Pancreas (tissue), 10 donors: ENCODE results near the gene PRDM16. TPM values are rescaled to one million over a fixed set of nuclear protein-coding genes. Genes with fewer than 3 reads are reported as not detected.

Experiments used
- ATAC-seq, 4 donors: fragments of 200-7000 bp; cut with Tn5 transposase; one replicate each; pipeline versions ENCODE4 v1.8.0 to v1.9.1; 2020; ENCODE audit warnings: mild to moderate bottlenecking in 4 of 4, moderate library complexity in 4 of 4
- DNase-seq, 6 donors: peaks; one replicate each; pipeline ENCODE4 v3.0.0-alpha.2; 2020
- FAIRE-seq: peaks from 2 replicates; lab custom pipeline; 2012; peaks lifted over from hg19 to GRCh38; lab: Jason Lieb, UNC
- H3K27ac ChIP-seq, 4 donors: fragments of 200-600 bp; sonication (generic); 1 replicate in 3 of 4; 2 replicates in 1 of 4; pipeline versions ENCODE4 v1.5.0 to v1.8.0; 2020
- H3K27me3 ChIP-seq, 4 donors: fragments of 200-600 bp; one replicate each; pipeline ENCODE4 v1.8.0; 2021
- H3K36me3 ChIP-seq, 3 donors: fragments of 200-600 bp; sonication (generic) in 1 of 3; one replicate each; pipeline versions ENCODE4 v1.5.0 to v1.8.0; 2020 to 2021
- H3K4me1 ChIP-seq, 3 donors: fragments of 200-600 bp; one replicate each; pipeline ENCODE4 v1.8.0; 2021
- H3K4me3 ChIP-seq, 4 donors: fragments of 200-600 bp; sonication (generic) in 2 of 4; one replicate each; pipeline versions ENCODE4 v1.5.0 to v1.8.0; 2020 to 2021
- H3K9me3 ChIP-seq, 4 donors: fragments of 200-600 bp; one replicate each; pipeline ENCODE4 v1.8.0; 2021
- CTCF ChIP-seq, 4 donors: fragments of 200-600 bp; sonication (generic) in 3 of 4; IDR thresholded peaks; one replicate each; pipeline versions ENCODE4 v1.5.0 to v1.8.0; 2021; ENCODE audit warnings: antibody characterized with exemption in 4 of 4
- WGBS, 2 donors: extraction: QIAGEN DNeasy Blood & Tissue Kit; methylation state at CpG; one replicate each; pipeline ENCODE4 v1.1.7; 2013; 5-methylcytosine and 5-hydroxymethylcytosine counted together
- intact Hi-C, 3 donors: fragments of 100-400 bp; cut with DNase I; formaldehyde crosslinking; loops; one replicate each; pipeline versions ENCODE4 v1.11.1 to v1.14.2; 2022
- polyA plus RNA-seq, 2 donors: library from polyadenylated mRNA; stranded (reverse); fragments of 200-250 nt; gene quantifications; one replicate each; pipeline ENCODE4 v1.2.3, GENCODE V29; 2013
- total RNA-seq, 6 donors: library from RNA; stranded (reverse); fragmentation: NEBNext Ultra II Directional in 4 of 6; extraction: Animal tissue kit (Norgen Biotek cat#: 25700) in 4 of 6; gene quantifications; one replicate each; pipeline versions ENCODE4 v1.2.1 to v1.2.4, GENCODE V29; 2021 to 2023
- donor health status: healthy with polysubstance abuse.
- donor health status: DM: no; HTN: no; CAD: no; lungs with moderate emphysema.
- donor health status: DM: no; HTN: no; CAD: no.
- donor health status: control.
- donor health status: control.
- donor health status: Bipolar disorder and iron deficiency.
- donor health status: DM: yes; HTN: yes; CAD: no.
- donor health status: DM: no; HTN: no; CAD: no.
- donor health status: DM: no; HTN: no; CAD: no.
- donor health status: DM: yes; HTN: yes; CAD: no.

PRDM16 gene
- total RNA-seq, result 10 to 100 TPM; 10.7 to 19.1 (median 14.9) TPM
- 10 to 100 TPM in 1 of 2 donors, 1 to 10 TPM in 1; 6.6 to 19.2 TPM for polyA plus RNA-seq

- Histone ChIP-seq H3K4me3 (peak within 1 kb of the TSS; percentile 59 to 92 (median 85)), H3K27me3 (no peaks in the 10 kb centered on the region), H3K9me3 (no peaks in the 10 kb centered on the region), H3K4me1 (peaks cover 0 to 8% (median 3%) of the 10 kb centered on the region in 3 donors), H3K36me3 (no peaks in the 10 kb centered on the region), H3K27ac (peak within 1 kb of the TSS; percentile 83 to 96 (median 90))
- FAIRE-seq, result no peak
- WGBS, 2 donors, result 0 to 1% methylated on average over 58 to 106 of the region's 106 CpGs
- peak; percentile 61 to 85 (median 70) for DNase-seq
- TF ChIP-seq CTCF (IDR thresholded peaks at IDR 0.05), result no peak
- ATAC-seq, result peak in 2 of 4 donors; percentile 6 to 7
- intact Hi-C loops, result loop anchor here in 2 of 3 donors (5.0 to 10.0 kb wide), 4 partner anchors 116 to 346 kb away; no protein-coding TSS in a partner anchor
These were observed at the start of gene PRDM16 for GRCh38 chr1:3068564-3069431. Gene PRDM16, plus strand, starts transcription at chr1:3069203. Its CDS starts 57 bp downstream, at chr1:3069260.

DNA sequence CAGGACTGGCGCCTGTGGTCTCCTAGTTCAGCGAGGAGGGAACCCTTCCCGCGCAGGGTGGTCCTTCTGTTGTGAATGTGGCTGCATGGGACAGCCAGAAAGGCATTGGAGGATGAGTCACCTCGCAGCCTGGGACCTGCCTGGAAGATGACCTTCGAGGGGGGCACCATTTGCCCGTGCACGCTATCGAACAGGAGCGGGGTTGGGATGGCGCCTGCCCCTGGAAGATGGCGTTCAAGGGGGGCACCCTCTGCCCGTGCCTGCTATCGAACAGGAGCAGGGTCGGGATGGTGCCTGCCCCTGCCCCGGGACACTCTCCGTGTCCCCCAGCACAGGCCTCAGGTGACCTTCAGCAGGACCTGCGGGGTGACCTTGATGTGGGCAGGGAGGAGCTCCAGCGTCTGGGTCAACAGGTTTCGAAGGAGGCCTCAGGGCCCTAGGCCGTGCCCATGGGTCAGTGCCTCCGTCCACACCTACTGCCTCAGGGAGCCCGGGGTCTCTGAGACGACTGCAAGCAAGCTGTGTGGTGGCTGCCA is 49.4 kb upstream of the PRDM16 start:
- Histone ChIP-seq H3K36me3 (no peaks in the 10 kb centered on the region), H3K9me3 (no peaks in the 10 kb centered on the region), H3K27me3 (no peaks in the 10 kb centered on the region), H3K27ac (no peak overlapping the region), H3K4me3 (no peak overlapping the region), H3K4me1 (no peaks in the 10 kb centered on the region)
- intact Hi-C loops, result loop anchor here in 1 of 3 donors (10.0 kb wide), 1 partner anchor 395 kb away; no protein-coding TSS in a partner anchor
- DNase-seq (peak in 1 of 6 donors; percentile 61), ATAC-seq (no peak), FAIRE-seq (no peak)
- TF ChIP-seq CTCF (IDR thresholded peaks at IDR 0.05), result no peak
- 80 to 83% methylated on average over 24 of the region's 24 CpGs for WGBS, 2 donors

DNA sequence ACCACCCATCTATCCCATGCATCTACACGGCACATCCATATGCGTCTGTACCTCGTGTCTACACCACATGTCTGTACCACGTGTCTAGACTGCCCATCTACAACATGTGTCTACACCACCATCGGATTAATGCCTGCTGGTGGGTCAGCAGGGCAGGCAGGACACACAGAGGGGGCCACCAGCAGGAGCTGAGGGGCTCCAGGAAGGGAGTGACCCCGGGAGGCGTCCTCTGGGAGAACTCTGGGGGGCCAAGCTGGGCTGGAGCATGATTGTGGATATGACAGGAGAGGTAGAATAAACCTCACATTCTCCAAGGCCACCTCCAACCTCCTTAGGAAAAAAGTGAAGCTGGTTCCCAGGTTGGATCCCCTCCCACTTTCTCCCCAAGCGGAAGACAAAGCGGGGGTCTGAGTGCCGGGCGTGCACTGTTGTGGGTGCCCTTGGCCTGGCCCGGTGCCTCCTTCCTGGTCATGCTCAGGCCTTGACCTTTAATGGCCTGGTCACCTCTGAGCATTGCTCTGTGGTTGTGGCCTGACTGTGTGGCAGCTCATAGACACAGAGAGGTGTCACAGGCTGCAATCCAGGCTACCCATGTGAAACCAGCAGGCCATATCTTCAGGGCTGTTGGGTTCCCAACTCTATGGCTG is 48.6 kb upstream of the PRDM16 start:
- no peaks in the 10 kb centered on the region for H3K4me1 ChIP-seq
- TF ChIP-seq CTCF (IDR thresholded peaks at IDR 0.05), result no peak
- no peaks in the 10 kb centered on the region for H3K9me3 ChIP-seq
- intact Hi-C loops, result no loop called here
- WGBS, 2 donors, result 88 to 96% methylated on average over 12 of the region's 12 CpGs
- no peaks in the 10 kb centered on the region for H3K36me3 ChIP-seq
- no peak overlapping the region for H3K27ac ChIP-seq
- no peak overlapping the region for H3K4me3 ChIP-seq
- no peak for ATAC-seq
- no peaks in the 10 kb centered on the region for H3K27me3 ChIP-seq
- FAIRE-seq, result no peak
- no peak for DNase-seq

DNA sequence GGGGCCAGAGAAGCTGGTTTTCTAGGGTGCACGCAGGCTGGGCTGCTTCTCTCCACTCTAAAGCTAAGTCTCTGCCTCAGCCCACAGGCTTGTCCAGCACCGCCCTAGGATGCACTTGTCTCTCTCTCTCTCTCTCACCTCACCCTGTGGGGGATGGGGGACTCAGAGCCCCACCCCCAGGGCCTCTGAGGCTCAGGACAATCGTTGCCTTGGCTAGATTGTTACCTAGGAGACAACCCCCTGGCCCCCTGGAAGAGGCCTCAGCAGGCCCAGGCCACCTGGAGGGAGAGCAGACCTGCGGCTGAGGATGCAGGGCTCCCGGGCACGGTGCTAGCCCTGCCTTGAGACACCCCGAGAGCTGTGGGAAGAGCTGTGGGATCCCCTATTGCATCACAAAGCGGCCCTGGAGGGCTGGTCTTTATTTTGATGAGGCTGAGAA is 47.8 kb upstream of the PRDM16 start, which contains the start of gene ACTRT2:
ACTRT2 (plus strand) TSS at position 235 of the 439 bp plus-strand sequence. CDS start 220 bp downstream, outside the sequence.
- TF ChIP-seq CTCF (IDR thresholded peaks at IDR 0.05), result no peak
- Histone ChIP-seq H3K27me3 (no peaks in the 10 kb centered on the region), H3K36me3 (no peaks in the 10 kb centered on the region), H3K27ac (no peak within 1 kb of the TSS), H3K4me1 (no peaks in the 10 kb centered on the region), H3K9me3 (no peaks in the 10 kb centered on the region), H3K4me3 (no peak within 1 kb of the TSS)
- WGBS, 2 donors, result 64 to 65% methylated on average over 8 of the region's 8 CpGs
- DNase-seq (peak in 1 of 6 donors; percentile 31), ATAC-seq (no peak), FAIRE-seq (no peak)
- intact Hi-C loops, result no loop called here
